ENCODE data around the gene TNFSF11.

TNFSF11 gene

GRCh38 chr13:42652642-42653415 is 78.9 kb downstream of the TNFSF11 start:
- Histone ChIP-seq H3K4me1 (ENCODE audit: control insufficient read depth, insufficient read depth, low read length) (peaks cover 1% of the 10 kb centered on the region; the same call in 1 of the 2 replicates), H3K4me3 (ENCODE audit: low read length) (no peak overlapping the region), H3K36me3 (ENCODE audit: control insufficient read depth, insufficient read depth, low read length) (no peaks in the 10 kb centered on the region), H3K27ac (ENCODE audit: low read length) (no peak overlapping the region), H3K9me3 (ENCODE audit: control insufficient read depth, insufficient read depth, low read length) (no peaks in the 10 kb centered on the region), H3K27me3 (ENCODE audit: control insufficient read depth, insufficient read depth, low read length) (no peaks in the 10 kb centered on the region)
- WGBS (ENCODE audit: insufficient coverage, insufficient read length), result no CpG with 5 or more reads among the region's 1 CpG
- no peak for DNase-seq (ENCODE audit: low read depth, low spot score)

- no CpG with 5 or more reads among the region's 3 CpGs for WGBS (ENCODE audit: insufficient coverage, insufficient read length)
- H3K4me1 ChIP-seq (ENCODE audit: control insufficient read depth, insufficient read depth, low read length), result peaks cover 1% of the 10 kb centered on the region; the same call in 1 of the 2 replicates
- H3K36me3 ChIP-seq (ENCODE audit: control insufficient read depth, insufficient read depth, low read length), result no peaks in the 10 kb centered on the region
- H3K27ac ChIP-seq (ENCODE audit: low read length), result no peak overlapping the region
- no peaks in the 10 kb centered on the region for H3K27me3 ChIP-seq (ENCODE audit: control insufficient read depth, insufficient read depth, low read length)
- no peaks in the 10 kb centered on the region for H3K9me3 ChIP-seq (ENCODE audit: control insufficient read depth, insufficient read depth, low read length)
- no peak overlapping the region for H3K4me3 ChIP-seq (ENCODE audit: low read length)
- DNase-seq (ENCODE audit: low read depth, low spot score), result no peak
Observed at GRCh38 chr13:42653679-42654078, 79.7 kb downstream of the TNFSF11 start.

- Histone ChIP-seq H3K9me3 (ENCODE audit: control insufficient read depth, insufficient read depth, low read length) (no peaks in the 10 kb centered on the region), H3K4me1 (ENCODE audit: control insufficient read depth, insufficient read depth, low read length) (peaks cover 1% of the 10 kb centered on the region; the same call in 1 of the 2 replicates), H3K4me3 (ENCODE audit: low read length) (no peak overlapping the region), H3K27ac (ENCODE audit: low read length) (no peak overlapping the region), H3K36me3 (ENCODE audit: control insufficient read depth, insufficient read depth, low read length) (no peaks in the 10 kb centered on the region), H3K27me3 (ENCODE audit: control insufficient read depth, insufficient read depth, low read length) (no peaks in the 10 kb centered on the region)
- no peak for DNase-seq (ENCODE audit: low read depth, low spot score)
Observed at GRCh38 chr13:42654212-42654611, 80.3 kb downstream of the TNFSF11 start.

- no peak overlapping the region for H3K4me3 ChIP-seq (ENCODE audit: low read length)
- H3K9me3 ChIP-seq (ENCODE audit: control insufficient read depth, insufficient read depth, low read length), result no peaks in the 10 kb centered on the region
- no peaks in the 10 kb centered on the region for H3K36me3 ChIP-seq (ENCODE audit: control insufficient read depth, insufficient read depth, low read length)
- no CpG with 5 or more reads among the region's 1 CpG for WGBS (ENCODE audit: insufficient coverage, insufficient read length)
- no peak overlapping the region for H3K27ac ChIP-seq (ENCODE audit: low read length)
- peaks cover 1% of the 10 kb centered on the region; the same call in 1 of the 2 replicates for H3K4me1 ChIP-seq (ENCODE audit: control insufficient read depth, insufficient read depth, low read length)
- no peak for DNase-seq (ENCODE audit: low read depth, low spot score)
- no peaks in the 10 kb centered on the region for H3K27me3 ChIP-seq (ENCODE audit: control insufficient read depth, insufficient read depth, low read length)
Observed at GRCh38 chr13:42654722-42655121, 80.8 kb downstream of the TNFSF11 start.

GRCh38 chr13:42656161-42656560 is 82.2 kb downstream of the TNFSF11 start:
- peaks cover 1% of the 10 kb centered on the region; the same call in 1 of the 2 replicates for H3K4me1 ChIP-seq (ENCODE audit: control insufficient read depth, insufficient read depth, low read length)
- no peak overlapping the region for H3K27ac ChIP-seq (ENCODE audit: low read length)
- H3K27me3 ChIP-seq (ENCODE audit: control insufficient read depth, insufficient read depth, low read length), result no peaks in the 10 kb centered on the region
- no peaks in the 10 kb centered on the region for H3K36me3 ChIP-seq (ENCODE audit: control insufficient read depth, insufficient read depth, low read length)
- H3K4me3 ChIP-seq (ENCODE audit: low read length), result no peak overlapping the region
- no peak for DNase-seq (ENCODE audit: low read depth, low spot score)
- no CpG with 5 or more reads among the region's 1 CpG for WGBS (ENCODE audit: insufficient coverage, insufficient read length)
- H3K9me3 ChIP-seq (ENCODE audit: control insufficient read depth, insufficient read depth, low read length), result no peaks in the 10 kb centered on the region

- DNase-seq (ENCODE audit: low read depth, low spot score), result no peak
- Histone ChIP-seq H3K4me1 (ENCODE audit: control insufficient read depth, insufficient read depth, low read length) (peaks cover 1% of the 10 kb centered on the region; the same call in 1 of the 2 replicates), H3K27me3 (ENCODE audit: control insufficient read depth, insufficient read depth, low read length) (no peaks in the 10 kb centered on the region), H3K27ac (ENCODE audit: low read length) (no peak overlapping the region), H3K9me3 (ENCODE audit: control insufficient read depth, insufficient read depth, low read length) (no peaks in the 10 kb centered on the region), H3K4me3 (ENCODE audit: low read length) (no peak overlapping the region), H3K36me3 (ENCODE audit: control insufficient read depth, insufficient read depth, low read length) (no peaks in the 10 kb centered on the region)
- no CpG with 5 or more reads among the region's 5 CpGs for WGBS (ENCODE audit: insufficient coverage, insufficient read length)
Observed at GRCh38 chr13:42656958-42657357, 83.0 kb downstream of the TNFSF11 start.

Data from iPS DF 6.9 (cell line).